H1 (cell line): ENCODE results near the gene EMC1. TPM values are rescaled to one million over a fixed set of nuclear protein-coding genes. Genes with fewer than 3 reads are reported as not detected.

Source experiments
- CTCF ChIA-PET: fragments of 300-600 bp; sonication (Branson Sonifier 250); formaldehyde crosslinking; loops from one replicate; lab custom pipeline; 2021; ENCODE audit not compliant: partially characterized antibody; lab: Charles Lee
- POLR2A ChIA-PET: fragments of 300-600 bp; sonication (Branson Sonifier 250); formaldehyde crosslinking; loops from one replicate; lab custom pipeline; 2021; ENCODE audit warnings: inconsistent platforms; ENCODE audit not compliant: partially characterized antibody; lab: Charles Lee
- DNase-seq, 2 experiments: peaks; one replicate each; pipeline versions ENCODE4 v3.0.0 to v3.0.0-alpha.2; 2010 to 2022; ENCODE audit warnings: low spot score in 2 of 2, low read depth in 1 of 2, mixed read lengths in 1 of 2
- FAIRE-seq: peaks from 2 replicates; lab custom pipeline; 2011; peaks lifted over from hg19 to GRCh38; lab: Jason Lieb, UNC
- H2AFZ ChIP-seq: 2 replicates; pipeline ENCODE4 v1.8.1; 2012; ENCODE audit warnings: low read length, inconsistent platforms
- H2AK5ac ChIP-seq: 2 replicates; pipeline ENCODE4 v1.6.1; 2013; ENCODE audit warnings: low read depth, low read length
- H2BK120ac ChIP-seq: replicated peaks from 2 replicates; pipeline ENCODE3; 2013; ENCODE audit warnings: low read depth, low read length, inconsistent platforms
- H2BK12ac ChIP-seq: 2 replicates; pipeline ENCODE4 v1.6.1; 2013; ENCODE audit warnings: low read depth, low read length
- H2BK15ac ChIP-seq: 2 replicates; pipeline ENCODE4 v1.6.1; 2013; ENCODE audit warnings: low read length
- H2BK20ac ChIP-seq: 2 replicates; pipeline ENCODE4 v1.6.1; 2013; ENCODE audit warnings: low read length
- H2BK5ac ChIP-seq: 2 replicates; pipeline ENCODE4 v1.6.1; 2013; ENCODE audit warnings: low read depth, low read length
- H3K14ac ChIP-seq: 2 replicates; pipeline ENCODE4 v1.6.1; 2013; ENCODE audit warnings: inconsistent platforms; ENCODE audit not compliant: insufficient read length
- H3K18ac ChIP-seq: 2 replicates; pipeline ENCODE4 v1.6.1; 2013; ENCODE audit warnings: low read length; ENCODE audit errors: extremely low read depth
- H3K23ac ChIP-seq: 2 replicates; pipeline ENCODE4 v1.6.1; 2013; ENCODE audit warnings: inconsistent platforms; ENCODE audit not compliant: insufficient read length
- H3K23me2 ChIP-seq: 2 replicates; pipeline ENCODE4 v1.6.1; 2013; ENCODE audit warnings: low read depth, low read length
- H3K27ac ChIP-seq: 2 replicates; pipeline ENCODE4 v1.6.1; 2011; ENCODE audit warnings: low read depth, low read length, inconsistent platforms
- H3K27me3 ChIP-seq, 4 experiments: replicated peaks in 1 of 4; 1 replicate in 1 of 4; 2 replicates in 3 of 4; pipeline versions ENCODE4 v1.6.1 to v1.8.1; 2011 to 2013; ENCODE audit warnings: low read length in 3 of 4, mild to moderate bottlenecking in 3 of 4, inconsistent platforms in 2 of 4, mixed read lengths in 2 of 4, moderate library complexity in 1 of 4; ENCODE audit not compliant: control insufficient read depth in 3 of 4, insufficient read depth in 3 of 4; ENCODE audit errors: extremely low read depth in 1 of 4
- H3K36me3 ChIP-seq, 4 experiments: 2 replicates each; pipeline versions ENCODE4 v1.6.1 to v1.8.1; 2011 to 2013; ENCODE audit warnings: mild to moderate bottlenecking in 4 of 4, low read length in 3 of 4, moderate library complexity in 2 of 4, control low read depth in 1 of 4, inconsistent platforms in 1 of 4; ENCODE audit not compliant: insufficient read depth in 4 of 4, control insufficient read depth in 2 of 4
- H3K4ac ChIP-seq: replicated peaks from 2 replicates; pipeline ENCODE3; 2013; ENCODE audit warnings: low read length, low read depth, mixed read lengths, inconsistent platforms; ENCODE audit not compliant: insufficient read length
- H3K4me1 ChIP-seq, 4 experiments: replicated peaks in 1 of 4; 1 replicate in 1 of 4; 2 replicates in 3 of 4; pipeline versions ENCODE4 v1.6.1 to v1.8.1; 2011 to 2013; ENCODE audit warnings: low read length in 3 of 4, inconsistent platforms in 2 of 4, mixed read lengths in 1 of 4; ENCODE audit not compliant: insufficient read depth in 4 of 4, control insufficient read depth in 3 of 4
- H3K4me2 ChIP-seq, 2 experiments: 2 replicates each; pipeline versions ENCODE4 v1.6.1 to v1.8.1; 2011 to 2013; ENCODE audit warnings: low read depth in 2 of 2, low read length in 2 of 2, control low read depth in 1 of 2, inconsistent platforms in 1 of 2, mild to moderate bottlenecking in 1 of 2; ENCODE audit not compliant: insufficient read depth in 1 of 2
- H3K4me3 ChIP-seq, 4 experiments: fragments of 200-600, 300-600 bp in 1 of 4; sonication (generic), shearing (Covaris generic), sonication (Bioruptor Twin) in 1 of 4; 2 replicates each; pipeline versions ENCODE4 v1.5.1 to v1.8.1; 2011 to 2016; ENCODE audit warnings: low read length in 4 of 4, low read depth in 3 of 4, control low read depth in 2 of 4, inconsistent platforms in 2 of 4, mild to moderate bottlenecking in 2 of 4, mixed read lengths in 1 of 4, moderate library complexity in 1 of 4; ENCODE audit not compliant: insufficient read depth in 2 of 4; ENCODE audit errors: extremely low read depth in 1 of 4
- H3K56ac ChIP-seq: replicated peaks from 2 replicates; pipeline ENCODE3; 2013; ENCODE audit warnings: low read depth, mild to moderate bottlenecking, mixed read lengths, low read length, inconsistent platforms; ENCODE audit not compliant: insufficient read length
- H3K79me1 ChIP-seq: 2 replicates; pipeline ENCODE4 v1.6.1; 2013; ENCODE audit warnings: low read depth, low read length, control low read depth
- H3K79me2 ChIP-seq, 2 experiments: 2 replicates each; pipeline versions ENCODE4 v1.6.1 to v1.8.1; 2012 to 2013; ENCODE audit warnings: low read length in 2 of 2, mild to moderate bottlenecking in 2 of 2, inconsistent platforms in 1 of 2; ENCODE audit not compliant: insufficient read depth in 2 of 2, control insufficient read depth in 1 of 2
- H3K9ac ChIP-seq, 4 experiments: replicated peaks in 1 of 4; 1 replicate in 1 of 4; 2 replicates in 3 of 4; pipeline versions ENCODE4 v1.6.1 to v1.8.1; 2011 to 2013; ENCODE audit warnings: low read depth in 3 of 4, low read length in 3 of 4, control low read depth in 2 of 4, mild to moderate bottlenecking in 2 of 4, moderate library complexity in 2 of 4, inconsistent platforms in 1 of 4; ENCODE audit errors: extremely low read depth in 1 of 4
- H3K9me3 ChIP-seq, 2 experiments: 2 replicates each; pipeline versions ENCODE4 v1.6.1 to v1.8.1; 2012 to 2013; ENCODE audit warnings: mild to moderate bottlenecking in 2 of 2, moderate library complexity in 2 of 2, control low read depth in 1 of 2, inconsistent platforms in 1 of 2, low read depth in 1 of 2, low read length in 1 of 2, mixed read lengths in 1 of 2; ENCODE audit not compliant: insufficient read depth in 2 of 2
- H4K20me1 ChIP-seq, 2 experiments: replicated peaks in 1 of 2; 2 replicates each; pipeline versions ENCODE3 to v1.8.1; 2011 to 2013; ENCODE audit warnings: inconsistent platforms in 2 of 2, low read length in 2 of 2, mild to moderate bottlenecking in 1 of 2; ENCODE audit not compliant: insufficient read depth in 2 of 2, control insufficient read depth in 1 of 2
- H4K5ac ChIP-seq: 2 replicates; pipeline ENCODE4 v1.6.1; 2013; ENCODE audit warnings: low read length, low read depth, mixed read lengths, inconsistent platforms; ENCODE audit not compliant: insufficient read length
- H4K8ac ChIP-seq: 2 replicates; pipeline ENCODE4 v1.8.0; 2013; ENCODE audit warnings: mild to moderate bottlenecking, moderate library complexity, low read length, inconsistent platforms; ENCODE audit not compliant: insufficient read depth; ENCODE audit errors: extremely low read depth
- H4K91ac ChIP-seq: replicated peaks from 2 replicates; pipeline ENCODE3; 2013; ENCODE audit warnings: low read length, mixed read lengths, inconsistent platforms; ENCODE audit not compliant: insufficient read length
- CBX8 ChIP-seq: fragments of 300-800, 300-1000 bp; sonication (generic); IDR thresholded peaks from 2 replicates; pipeline ENCODE4 v1.7.1; 2016; ENCODE audit warnings: low read depth, low read length, borderline replicate concordance
- CREB1 ChIP-seq: IDR thresholded peaks from 2 replicates; pipeline ENCODE4 v1.6.1; 2012; ENCODE audit warnings: inconsistent platforms
- EGR1 ChIP-seq: IDR thresholded peaks from 2 replicates; pipeline ENCODE4 v1.6.1; 2011; ENCODE audit warnings: low read depth, low read length, borderline replicate concordance
- EP300 ChIP-seq, 2 experiments: IDR thresholded peaks; 1 replicate in 1 of 2; 2 replicates in 1 of 2; pipeline ENCODE4 v1.6.1; 2011 to 2012; ENCODE audit warnings: low read depth in 2 of 2, low read length in 2 of 2, mild to moderate bottlenecking in 2 of 2, borderline replicate concordance in 1 of 2, inconsistent platforms in 1 of 2, moderate library complexity in 1 of 2
- PHF8 ChIP-seq: fragments of 200-600 bp; sonication (generic); conservative IDR thresholded peaks from 2 replicates; pipeline ENCODE4 v1.7.1; 2012; ENCODE audit warnings: low read depth, mild to moderate bottlenecking, inconsistent platforms, low read length, moderate library complexity
- POU5F1 ChIP-seq: IDR thresholded peaks from 2 replicates; pipeline ENCODE4 v1.6.1; 2011; ENCODE audit warnings: low read depth, mild to moderate bottlenecking, low read length, moderate library complexity
- SAP30 ChIP-seq: fragments of 300-600 bp; sonication (generic); IDR thresholded peaks from 2 replicates; pipeline ENCODE4 v1.7.1; 2012; ENCODE audit warnings: low read length, moderate library complexity, mild to moderate bottlenecking, inconsistent platforms; ENCODE audit not compliant: insufficient read depth, insufficient replicate concordance
- SIRT6 ChIP-seq: IDR thresholded peaks from one replicate; pipeline ENCODE4 v1.7.1; 2012; ENCODE audit warnings: low read length, inconsistent platforms
- SRF ChIP-seq: IDR thresholded peaks from 2 replicates; pipeline ENCODE4 v1.6.1; 2011; ENCODE audit warnings: mild to moderate bottlenecking, low read depth, low read length, moderate library complexity
- TAF1 ChIP-seq: IDR thresholded peaks from 2 replicates; pipeline ENCODE4 v1.6.1; 2011; ENCODE audit warnings: mild to moderate bottlenecking, low read depth, low read length
- TEAD4 ChIP-seq: IDR thresholded peaks from 2 replicates; pipeline ENCODE4 v1.6.1; 2012; ENCODE audit warnings: low read depth, low read length, inconsistent platforms, mixed read lengths
- USF2 ChIP-seq: IDR thresholded peaks from 2 replicates; pipeline ENCODE4 v1.6.1; 2011; ENCODE audit warnings: low read length, improper control_type of control experiment
- YY1 ChIP-seq: IDR thresholded peaks from 2 replicates; pipeline ENCODE4 v1.6.1; 2011; ENCODE audit warnings: low read depth, mild to moderate bottlenecking, low read length
- ZNF274 ChIP-seq: IDR thresholded peaks from 2 replicates; pipeline ENCODE4 v1.7.0; 2012; ENCODE audit warnings: low read length, borderline replicate concordance; ENCODE audit errors: extremely low read depth
- WGBS, 2 experiments: shearing (Covaris generic) in 1 of 2; methylation state at CpG; one replicate each; pipeline versions ENCODE4 v1.1.6 to v1.1.7; 2013 to 2015; ENCODE audit warnings: low lambda C conversion rate in 2 of 2, mixed read lengths in 2 of 2, inconsistent platforms in 1 of 2, low coverage in 1 of 2, missing lambda C conversion rate in 1 of 2; ENCODE audit not compliant: insufficient replicate concordance in 2 of 2, insufficient coverage in 1 of 2, insufficient read length in 1 of 2; ENCODE audit errors: extremely low coverage in 1 of 2, missing lambda C conversion rate in 1 of 2; 5-methylcytosine and 5-hydroxymethylcytosine counted together
- polyA plus RNA-seq, 7 experiments: library from polyadenylated mRNA; depleted of rRNA in 3 of 7; stranded (reverse) in 5 of 7; unstranded in 2 of 7; fragments of >200 nt in 5 of 7; fragments of 200-250 nt in 2 of 7; gene quantifications; 1 replicate in 5 of 7; 2 replicates in 1 of 7; 4 replicates in 1 of 7; pipeline versions ENCODE4 v1.2.1 to v1.2.3, GENCODE V29; 2011 to 2013; ENCODE audit warnings: missing spikeins in 2 of 7, mixed read lengths in 2 of 7
- total RNA-seq: library from RNA; stranded (reverse); fragmentation: NEBNext Ultra II Directional; extraction: Animal tissue kit (Norgen Biotek cat#: 25700); gene quantifications from 2 replicates; pipeline ENCODE4 v1.2.1, GENCODE V29; 2021

Gene EMC1
- total and polyA plus RNA-seq, 2 of the 8 experiments (the other 6 are each of a cell fraction or from before 2014, with no cell fraction given) = 51.0 to 53.5 TPM

GRCh38 chr1:19169642-19170041, 81.7 kb downstream of the EMC1 start:
- Histone ChIP-seq H3K4me2 (no peak overlapping the region), H3K79me2 (no peaks in the 10 kb centered on the region), H4K20me1 (peaks cover 2 to 5% of the 10 kb centered on the region in 2 experiments), H3K9ac (no peak overlapping the region), H3K14ac (no peak overlapping the region), H2AFZ (no peak overlapping the region), H3K4me3 (no peak overlapping the region), H3K56ac (no peak overlapping the region), H2BK12ac (no peak overlapping the region), H3K4ac (no peak overlapping the region), H2AK5ac (no peak overlapping the region), H3K27me3 (no peaks in the 10 kb centered on the region), H4K5ac (no peak overlapping the region), H3K4me1 (no peaks in the 10 kb centered on the region), H3K23ac (no peak overlapping the region), H3K36me3 (peaks cover 56 to 98% (median 87%) of the 10 kb centered on the region in 4 experiments), H2BK5ac (no peak overlapping the region), H2BK15ac (no peak overlapping the region), H3K27ac (no peak overlapping the region), H3K79me1 (0 out of 2 replicates have a peak, but pooled peaks cover 2% of the 10 kb centered on the region), H3K18ac (no peak overlapping the region), H4K8ac (no peak overlapping the region), H3K23me2 (no peaks in the 10 kb centered on the region), H4K91ac (no peak overlapping the region), H3K9me3 (no peaks in the 10 kb centered on the region), H2BK120ac (no peak overlapping the region), H2BK20ac (no peak overlapping the region)
- FAIRE-seq = no peak
- no peak for DNase-seq
- CTCF ChIA-PET = interaction anchor here (0.7 to 2.1 kb wide), 3 partner anchors 10 to 56 kb away, joined by 3 to 5 read pairs (median 3); no protein-coding TSS in a partner anchor
- POLR2A ChIA-PET = interaction anchor here (0.8 kb wide), 1 partner anchor 9 kb away, joined by 4 read pairs; no protein-coding TSS in a partner anchor
- 86% methylated on average over 2 of the region's 2 CpGs; no CpG with 5 or more reads in 1 of the 2 experiments for WGBS, 2 experiments
- TF ChIP-seq CBX8 (no peak), YY1 (no peak), USF2 (no peak), ZNF274 (no peak), SRF (no peak), POU5F1 (no peak), EGR1 (no peak), SIRT6 (no peak), EP300 (IDR thresholded peaks at IDR 0.05; ENCODE audit: borderline replicate concordance in 1 of 2, low read depth in 2 of 2, low read length in 2 of 2) (no peak), PHF8 (no peak), TEAD4 (no peak), TAF1 (no peak), SAP30 (no peak), CREB1 (no peak)
